HEK293 (cell line): ENCODE results near the gene KLRF1.

Source experiments
- GLI4 ChIP-seq: fragments of 450-650 bp; formaldehyde crosslinking; IDR thresholded peaks from 2 replicates; pipeline ENCODE4 v1.5.1; 2016; ENCODE audit warnings: missing biosample characterization, missing genetic modification characterization
- MYNN ChIP-seq: fragments of 450-650 bp; formaldehyde crosslinking; IDR thresholded peaks from 2 replicates; pipeline ENCODE4 v1.5.1; 2016; ENCODE audit warnings: missing biosample characterization, missing genetic modification characterization, borderline replicate concordance
- OVOL3 ChIP-seq: fragments of 450-650 bp; formaldehyde crosslinking; IDR thresholded peaks from 2 replicates; pipeline ENCODE4 v1.5.1; 2016; ENCODE audit warnings: missing biosample characterization, missing genetic modification characterization
- ZNF449 ChIP-seq: fragments of 450-650 bp; formaldehyde crosslinking; IDR thresholded peaks from 2 replicates; pipeline ENCODE4 v1.5.1; 2017; ENCODE audit warnings: missing biosample characterization, mild to moderate bottlenecking, missing genetic modification characterization, moderate library complexity
- TF ChIP-seq, protein P1 (sequence below): fragments of 450-650 bp; formaldehyde crosslinking; IDR thresholded peaks from 2 replicates; pipeline ENCODE4 v1.5.1; 2016; ENCODE audit warnings: missing biosample characterization, missing genetic modification characterization

DNA sequence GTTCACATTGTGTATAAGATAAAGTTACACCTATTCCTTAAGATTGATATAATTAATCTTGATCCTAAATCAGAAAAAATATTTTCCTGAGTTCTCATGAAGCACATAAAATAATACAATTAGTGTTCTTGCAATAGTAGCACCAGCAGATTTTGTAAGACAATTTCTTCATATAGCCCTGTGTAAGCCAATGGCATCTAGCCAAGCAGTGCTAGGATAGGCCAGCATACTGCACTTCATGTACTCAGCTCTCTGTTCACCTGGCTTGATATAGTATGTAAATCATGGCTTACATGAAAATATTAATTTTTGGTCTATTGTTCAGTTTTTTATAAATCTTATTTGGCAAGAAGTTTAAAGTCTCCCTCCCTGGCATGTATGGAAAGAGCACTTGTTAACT is 55.9 kb downstream of the KLRF1 start:
- TF ChIP-seq MYNN (tag by site-specific recombination), result no peak
- no peak for TF ChIP-seq GLI4 (tag by site-specific recombination)
- TF ChIP-seq, protein P1, sequence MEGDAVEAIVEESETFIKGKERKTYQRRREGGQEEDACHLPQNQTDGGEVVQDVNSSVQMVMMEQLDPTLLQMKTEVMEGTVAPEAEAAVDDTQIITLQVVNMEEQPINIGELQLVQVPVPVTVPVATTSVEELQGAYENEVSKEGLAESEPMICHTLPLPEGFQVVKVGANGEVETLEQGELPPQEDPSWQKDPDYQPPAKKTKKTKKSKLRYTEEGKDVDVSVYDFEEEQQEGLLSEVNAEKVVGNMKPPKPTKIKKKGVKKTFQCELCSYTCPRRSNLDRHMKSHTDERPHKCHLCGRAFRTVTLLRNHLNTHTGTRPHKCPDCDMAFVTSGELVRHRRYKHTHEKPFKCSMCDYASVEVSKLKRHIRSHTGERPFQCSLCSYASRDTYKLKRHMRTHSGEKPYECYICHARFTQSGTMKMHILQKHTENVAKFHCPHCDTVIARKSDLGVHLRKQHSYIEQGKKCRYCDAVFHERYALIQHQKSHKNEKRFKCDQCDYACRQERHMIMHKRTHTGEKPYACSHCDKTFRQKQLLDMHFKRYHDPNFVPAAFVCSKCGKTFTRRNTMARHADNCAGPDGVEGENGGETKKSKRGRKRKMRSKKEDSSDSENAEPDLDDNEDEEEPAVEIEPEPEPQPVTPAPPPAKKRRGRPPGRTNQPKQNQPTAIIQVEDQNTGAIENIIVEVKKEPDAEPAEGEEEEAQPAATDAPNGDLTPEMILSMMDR, result no peak
- TF ChIP-seq ZNF449 (tag by site-specific recombination), result no peak
- no peak for TF ChIP-seq OVOL3
